ENCODE data around the gene DDR2. TPM values are rescaled to one million over a fixed set of nuclear protein-coding genes. Genes with fewer than 3 reads are reported as not detected.

The DDR2 gene
- total RNA-seq, 4 donors from 2014 or later = 165 to 241 (median 199) TPM

DNA sequence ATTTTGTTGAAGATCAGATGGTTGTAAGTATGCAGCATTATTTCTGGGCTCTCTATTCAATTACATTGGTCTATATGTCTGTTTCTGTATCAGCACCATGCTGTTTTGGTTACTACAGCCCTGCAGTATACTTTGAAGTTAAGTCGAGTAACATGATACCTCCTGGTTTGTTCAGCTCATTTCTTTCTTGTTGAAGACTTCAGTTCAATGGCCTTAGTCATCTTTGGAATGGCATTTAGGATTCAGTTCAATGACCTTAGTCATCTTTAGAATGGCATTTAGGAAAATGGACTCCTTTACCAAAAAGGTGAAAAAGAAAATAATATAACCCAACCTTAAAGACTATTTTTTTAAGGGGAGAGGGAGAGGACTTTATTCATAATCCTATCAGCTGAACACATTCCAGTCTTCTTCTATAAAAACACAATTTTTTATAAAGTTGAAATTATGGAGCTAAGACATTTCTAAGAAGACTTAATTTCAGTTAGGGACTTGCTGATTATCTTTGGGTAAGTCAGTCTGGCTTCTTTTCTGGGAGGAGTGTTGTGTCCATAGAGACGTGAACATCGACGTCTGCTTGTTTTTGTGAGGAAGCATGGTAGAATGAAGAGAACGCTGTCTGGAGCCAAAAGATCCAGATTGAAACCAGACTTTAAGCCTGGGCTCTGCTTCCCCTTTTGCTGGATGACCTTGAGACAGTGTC, 48.3 kb downstream of the DDR2 start:
- ATAC-seq = peak; percentile 17

DNA sequence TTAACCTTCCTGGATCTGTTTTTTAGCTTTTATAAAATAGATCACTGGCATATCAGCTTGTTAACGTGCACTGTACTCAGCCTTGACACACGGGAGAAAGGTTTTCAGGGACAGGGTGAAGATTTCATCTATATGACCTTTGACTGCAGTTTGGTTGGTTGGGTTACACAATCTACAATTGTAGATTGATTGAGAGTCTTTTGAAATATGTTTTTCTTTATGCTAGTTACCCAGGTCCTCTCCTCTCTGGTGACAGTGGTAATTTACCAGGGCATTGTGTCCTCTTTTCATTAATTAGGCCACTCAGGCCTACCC, 48.8 kb downstream of the DDR2 start:
- peak overlapping the region; percentile 47 to 73 (median 59) for H3K27ac ChIP-seq
- H3K4me1 ChIP-seq = peaks cover 29 to 77% (median 46%) of the 10 kb centered on the region in 3 donors
- TF ChIP-seq EP300 (IDR thresholded peaks at IDR 0.05) (no peak), POLR2A (IDR thresholded peaks at IDR 0.05) (no peak), POLR2AphosphoS5 (IDR thresholded peaks at IDR 0.05) (no peak)
- TF ChIP-seq, protein P1, sequence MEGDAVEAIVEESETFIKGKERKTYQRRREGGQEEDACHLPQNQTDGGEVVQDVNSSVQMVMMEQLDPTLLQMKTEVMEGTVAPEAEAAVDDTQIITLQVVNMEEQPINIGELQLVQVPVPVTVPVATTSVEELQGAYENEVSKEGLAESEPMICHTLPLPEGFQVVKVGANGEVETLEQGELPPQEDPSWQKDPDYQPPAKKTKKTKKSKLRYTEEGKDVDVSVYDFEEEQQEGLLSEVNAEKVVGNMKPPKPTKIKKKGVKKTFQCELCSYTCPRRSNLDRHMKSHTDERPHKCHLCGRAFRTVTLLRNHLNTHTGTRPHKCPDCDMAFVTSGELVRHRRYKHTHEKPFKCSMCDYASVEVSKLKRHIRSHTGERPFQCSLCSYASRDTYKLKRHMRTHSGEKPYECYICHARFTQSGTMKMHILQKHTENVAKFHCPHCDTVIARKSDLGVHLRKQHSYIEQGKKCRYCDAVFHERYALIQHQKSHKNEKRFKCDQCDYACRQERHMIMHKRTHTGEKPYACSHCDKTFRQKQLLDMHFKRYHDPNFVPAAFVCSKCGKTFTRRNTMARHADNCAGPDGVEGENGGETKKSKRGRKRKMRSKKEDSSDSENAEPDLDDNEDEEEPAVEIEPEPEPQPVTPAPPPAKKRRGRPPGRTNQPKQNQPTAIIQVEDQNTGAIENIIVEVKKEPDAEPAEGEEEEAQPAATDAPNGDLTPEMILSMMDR (IDR thresholded peaks at IDR 0.05) = no peak
- no peaks in the 10 kb centered on the region for H3K9me3 ChIP-seq
- no peaks in the 10 kb centered on the region for H3K27me3 ChIP-seq
- peak; percentile 4 for ATAC-seq
- no peak overlapping the region for H3K4me3 ChIP-seq
- H3K36me3 ChIP-seq = no peaks in the 10 kb centered on the region
- WGBS, 2 donors (ENCODE audit: low coverage in 1 of 2) = 18 to 34% methylated on average over 2 of the region's 2 CpGs

More for the DNA sequence above, 48.3 kb downstream of the DDR2 start:
- TF ChIP-seq EP300 (IDR thresholded peaks at IDR 0.05) (no peak), POLR2AphosphoS5 (IDR thresholded peaks at IDR 0.05) (no peak), POLR2A (IDR thresholded peaks at IDR 0.05) (no peak)
- TF ChIP-seq, protein P1 (IDR thresholded peaks at IDR 0.05) = no peak
- WGBS, 2 donors (ENCODE audit: low coverage in 1 of 2) = 36 to 39% methylated on average over 5 of the region's 5 CpGs
- Histone ChIP-seq H3K4me1 (peaks cover 31 to 77% (median 50%) of the 10 kb centered on the region in 3 donors), H3K4me3 (no peak overlapping the region), H3K9me3 (no peaks in the 10 kb centered on the region), H3K27ac (peak overlapping the region; percentile 47 to 73 (median 59)), H3K36me3 (no peaks in the 10 kb centered on the region), H3K27me3 (no peaks in the 10 kb centered on the region)

DNA sequence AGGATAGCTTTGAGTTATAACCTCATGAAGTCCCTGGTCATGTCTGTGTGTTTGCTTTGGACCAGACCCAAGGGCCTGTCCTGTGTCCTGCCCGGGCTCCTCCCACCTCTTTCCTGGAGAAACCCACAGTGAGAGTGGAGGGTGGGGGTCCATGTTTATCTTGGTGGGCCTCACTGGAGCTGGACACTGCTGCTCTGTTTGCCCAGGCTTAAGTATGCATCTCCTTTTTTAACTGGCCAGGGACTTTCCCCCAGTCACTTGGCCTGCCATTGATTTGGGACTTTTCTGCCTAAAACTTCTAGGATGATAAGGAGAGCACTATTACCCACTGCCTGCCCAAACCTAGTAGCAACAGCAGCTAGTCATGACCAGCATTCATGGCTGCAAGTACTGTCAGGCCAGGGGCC, 49.8 kb downstream of the DDR2 start:
- TF ChIP-seq, protein P1 (IDR thresholded peaks at IDR 0.05) = no peak
- TF ChIP-seq POLR2A (IDR thresholded peaks at IDR 0.05) = no peak
- no peak for TF ChIP-seq POLR2AphosphoS5 (IDR thresholded peaks at IDR 0.05)
- TF ChIP-seq EP300 (IDR thresholded peaks at IDR 0.05) = no peak
- Histone ChIP-seq H3K4me3 (no peak overlapping the region), H3K27ac (peak overlapping the region; percentile 47 to 73 (median 59)), H3K9me3 (no peaks in the 10 kb centered on the region), H3K36me3 (no peaks in the 10 kb centered on the region), H3K4me1 (peaks cover 22 to 77% (median 40%) of the 10 kb centered on the region in 3 donors), H3K27me3 (no peaks in the 10 kb centered on the region)
- no peak for ATAC-seq
- 14% methylated on average over 1 of the region's 1 CpG; no CpG with 5 or more reads in 1 of the 2 donors for WGBS, 2 donors (ENCODE audit: low coverage in 1 of 2)

DNA sequence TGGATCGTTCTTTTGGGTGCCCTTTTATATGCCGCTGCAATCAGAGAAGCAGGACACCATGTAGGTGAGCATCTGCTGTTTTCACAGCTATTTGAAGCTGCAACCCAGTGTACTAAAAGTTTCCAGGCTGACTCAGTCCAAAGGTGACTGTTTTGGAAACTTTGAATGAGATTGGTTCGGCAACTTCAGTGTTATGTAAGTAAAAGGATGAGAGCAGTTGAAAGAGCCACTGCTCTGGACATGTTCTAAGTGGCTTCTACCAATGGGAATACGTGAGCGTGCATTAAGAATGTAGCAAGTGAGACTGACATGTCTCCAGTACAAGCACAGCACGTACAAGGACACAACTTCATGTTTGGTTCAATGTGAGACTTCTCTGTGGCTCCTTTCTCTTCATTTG, 55.6 kb downstream of the DDR2 start:
- no peaks in the 10 kb centered on the region for H3K36me3 ChIP-seq
- WGBS, 2 donors (ENCODE audit: low coverage in 1 of 2) = 25 to 41% methylated on average over 3 to 5 of the region's 6 CpGs
- H3K4me1 ChIP-seq = peaks cover 25 to 89% (median 48%) of the 10 kb centered on the region in 3 donors
- H3K27me3 ChIP-seq = no peaks in the 10 kb centered on the region
- TF ChIP-seq EP300 (IDR thresholded peaks at IDR 0.05) (no peak), POLR2A (IDR thresholded peaks at IDR 0.05) (no peak), POLR2AphosphoS5 (IDR thresholded peaks at IDR 0.05) (no peak)
- TF ChIP-seq, protein P1 (IDR thresholded peaks at IDR 0.05) = no peak
- H3K9me3 ChIP-seq = no peaks in the 10 kb centered on the region
- peak overlapping the region; percentile 73 to 82 (median 80) for H3K27ac ChIP-seq
- no peak overlapping the region for H3K4me3 ChIP-seq
- ATAC-seq = peak; percentile 17

DNA sequence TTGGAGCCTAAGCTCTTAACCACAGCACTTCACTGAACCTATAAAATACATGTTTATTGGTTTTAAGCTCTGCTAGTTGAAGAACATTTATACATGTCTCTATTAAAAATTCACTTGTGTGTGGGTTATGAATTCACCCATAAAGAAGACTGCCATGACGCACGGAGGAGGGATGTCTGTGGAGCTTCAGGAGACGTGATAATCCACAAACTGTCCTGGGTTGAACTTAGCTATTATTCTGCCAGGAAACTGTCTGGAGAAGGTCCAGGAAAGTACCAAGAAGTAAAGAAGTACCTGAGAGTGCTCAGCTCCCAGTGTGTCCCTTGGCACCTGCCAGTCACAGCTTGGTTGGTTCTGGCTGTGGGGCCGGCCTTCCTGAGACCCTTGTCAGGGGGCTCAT, 56.3 kb downstream of the DDR2 start:
- peak overlapping the region; percentile 73 to 82 (median 80) for H3K27ac ChIP-seq
- peaks cover 25 to 96% (median 48%) of the 10 kb centered on the region in 3 donors for H3K4me1 ChIP-seq
- TF ChIP-seq POLR2AphosphoS5 (IDR thresholded peaks at IDR 0.05) (peak; percentile 72), EP300 (IDR thresholded peaks at IDR 0.05) (peak; percentile 64), POLR2A (IDR thresholded peaks at IDR 0.05) (no peak)
- WGBS, 2 donors (ENCODE audit: low coverage in 1 of 2) = 19 to 51% methylated on average over 3 of the region's 4 CpGs
- no peaks in the 10 kb centered on the region for H3K9me3 ChIP-seq
- H3K27me3 ChIP-seq = no peaks in the 10 kb centered on the region
- no peak overlapping the region for H3K4me3 ChIP-seq
- no peak for ATAC-seq
- no peaks in the 10 kb centered on the region for H3K36me3 ChIP-seq
